IgD-negative memory B cell (primary cell): ENCODE measurements around the gene CHEK2. TPM values are rescaled to one million over a fixed set of nuclear protein-coding genes. Genes with fewer than 3 reads are reported as not detected.

ENCODE experiments used
- polyA plus RNA-seq: library from polyadenylated mRNA; unstranded; fragments of 300-500 nt; fragmentation: Illumina TruSeq; gene quantifications from one replicate; pipeline ENCODE4 v1.2.3, GENCODE V29; 2021

The CHEK2 gene
- polyA plus RNA-seq, 1 donor from 2014 or later: 19.4 TPM

Other genes with a start within 250 kb of the CHEK2 start
- gene TTC28, start 62.0 kb downstream of the CHEK2 start, polyA plus RNA-seq: 0.30 TPM
- gene HSCB, start 219 bp upstream of the CHEK2 start, polyA plus RNA-seq: 24.1 TPM
- gene CCDC117, start 30.9 kb upstream of the CHEK2 start, polyA plus RNA-seq: 12.0 TPM
- gene XBP1, start 58.7 kb upstream of the CHEK2 start, polyA plus RNA-seq: 147 TPM
- gene ZNRF3, start 141.8 kb upstream of the CHEK2 start, polyA plus RNA-seq: 0.16 TPM